HEK293 (cell line): ENCODE measurements around the gene ZWILCH.
A peak's percentile ranks its signal among the peaks of the same experiment; 100 is the strongest.
"Not testable (repeated sequence)": the region's sequence is repeated elsewhere in the genome, so short reads cannot be mapped to it uniquely, and the experiment has no call there.

Experiments
- CTCF ChIP-seq: fragments of 450-650 bp; formaldehyde crosslinking; IDR thresholded peaks from 2 replicates; pipeline ENCODE4 v1.5.1; 2016; ENCODE audit warnings: missing biosample characterization, missing genetic modification characterization
- ELK4 ChIP-seq: IDR thresholded peaks from 2 replicates; pipeline ENCODE4 v1.6.1; 2011; ENCODE audit warnings: mild to moderate bottlenecking, low read depth, low read length, borderline replicate concordance
- YY1 ChIP-seq: fragments of 450-650 bp; formaldehyde crosslinking; IDR thresholded peaks from 2 replicates; pipeline ENCODE4 v1.5.1; 2018; ENCODE audit warnings: missing biosample characterization, missing genetic modification characterization
- YY2 ChIP-seq: fragments of 450-650 bp; formaldehyde crosslinking; IDR thresholded peaks from 2 replicates; pipeline ENCODE4 v1.5.1; 2016; ENCODE audit warnings: missing biosample characterization, missing genetic modification characterization
- ZNF10 ChIP-seq: fragments of 450-650 bp; formaldehyde crosslinking; IDR thresholded peaks from 2 replicates; pipeline ENCODE4 v1.5.1; 2017; ENCODE audit warnings: missing biosample characterization, missing genetic modification characterization
- ZNF121 ChIP-seq: fragments of 450-650 bp; formaldehyde crosslinking; IDR thresholded peaks from 2 replicates; pipeline ENCODE4 v1.5.1; 2016; ENCODE audit warnings: missing biosample characterization, missing genetic modification characterization
- ZNF132 ChIP-seq: fragments of 450-650 bp; formaldehyde crosslinking; IDR thresholded peaks from 2 replicates; pipeline ENCODE4 v1.5.1; 2017; ENCODE audit warnings: missing biosample characterization, missing genetic modification characterization, borderline replicate concordance
- ZNF2 ChIP-seq: fragments of 450-650 bp; formaldehyde crosslinking; IDR thresholded peaks from 2 replicates; pipeline ENCODE4 v1.5.1; 2016; ENCODE audit warnings: missing biosample characterization, missing genetic modification characterization
- ZNF274 ChIP-seq, 2 experiments: fragments of 200-500 bp in 1 of 2; fragments of 450-650 bp in 1 of 2; sonication (Bioruptor generic) in 1 of 2; formaldehyde crosslinking in 1 of 2; IDR thresholded peaks; 2 replicates each; pipeline versions ENCODE4 v1.5.1 to v1.6.1; 2014 to 2016; ENCODE audit warnings: borderline replicate concordance in 1 of 2, inconsistent platforms in 1 of 2, low read length in 1 of 2, missing biosample characterization in 1 of 2, missing genetic modification characterization in 1 of 2
- ZNF560 ChIP-seq: fragments of 450-650 bp; formaldehyde crosslinking; IDR thresholded peaks from 2 replicates; pipeline ENCODE4 v1.5.1; 2017; ENCODE audit warnings: missing biosample characterization, missing genetic modification characterization, borderline replicate concordance
- ZNF707 ChIP-seq: fragments of 450-650 bp; formaldehyde crosslinking; IDR thresholded peaks from 2 replicates; pipeline ENCODE4 v1.5.1; 2016; ENCODE audit warnings: missing biosample characterization, missing genetic modification characterization

- TF ChIP-seq ZNF10 (tag by site-specific recombination); YY1 (tag by site-specific recombination); CTCF (tag by site-specific recombination); ZNF707 (tag by site-specific recombination); ZNF274 (IDR thresholded peaks at IDR 0.05; ENCODE audit: low read length); ZNF274 (tag by site-specific recombination; IDR thresholded peaks at IDR 0.05; ENCODE audit: borderline replicate concordance); ELK4; ZNF132 (tag by site-specific recombination); YY2; ZNF2: not testable (repeated sequence)
- TF ChIP-seq ZNF121 (tag by site-specific recombination) = 0 out of 2 replicates have a peak, but pooled peaks have one; percentile 9
- peak; percentile 86 for TF ChIP-seq ZNF560 (tag by site-specific recombination)
These were observed 43.8 kb upstream of the ZWILCH start for GRCh38 chr15:66461294-66461693.
